Pancreas (tissue), 10 donors: Measurements from ENCODE around the gene INTU. TPM values are rescaled to one million over a fixed set of nuclear protein-coding genes. Genes with fewer than 3 reads are reported as not detected.

Source experiments
- ATAC-seq, 4 donors: fragments of 200-7000 bp; cut with Tn5 transposase; one replicate each; pipeline versions ENCODE4 v1.8.0 to v1.9.1; 2020; ENCODE audit warnings: mild to moderate bottlenecking in 4 of 4, moderate library complexity in 4 of 4
- DNase-seq, 6 donors: peaks; one replicate each; pipeline ENCODE4 v3.0.0-alpha.2; 2020
- FAIRE-seq: peaks from 2 replicates; lab custom pipeline; 2012; peaks lifted over from hg19 to GRCh38; lab: Jason Lieb, UNC
- H3K27ac ChIP-seq, 4 donors: fragments of 200-600 bp; sonication (generic); 1 replicate in 3 of 4; 2 replicates in 1 of 4; pipeline versions ENCODE4 v1.5.0 to v1.8.0; 2020
- H3K27me3 ChIP-seq, 4 donors: fragments of 200-600 bp; one replicate each; pipeline ENCODE4 v1.8.0; 2021
- H3K36me3 ChIP-seq, 3 donors: fragments of 200-600 bp; sonication (generic) in 1 of 3; one replicate each; pipeline versions ENCODE4 v1.5.0 to v1.8.0; 2020 to 2021
- H3K4me1 ChIP-seq, 3 donors: fragments of 200-600 bp; one replicate each; pipeline ENCODE4 v1.8.0; 2021
- H3K4me3 ChIP-seq, 4 donors: fragments of 200-600 bp; sonication (generic) in 2 of 4; one replicate each; pipeline versions ENCODE4 v1.5.0 to v1.8.0; 2020 to 2021
- H3K9me3 ChIP-seq, 4 donors: fragments of 200-600 bp; one replicate each; pipeline ENCODE4 v1.8.0; 2021
- CTCF ChIP-seq, 4 donors: fragments of 200-600 bp; sonication (generic) in 3 of 4; IDR thresholded peaks; one replicate each; pipeline versions ENCODE4 v1.5.0 to v1.8.0; 2021; ENCODE audit warnings: antibody characterized with exemption in 4 of 4
- WGBS, 2 donors: extraction: QIAGEN DNeasy Blood & Tissue Kit; methylation state at CpG; one replicate each; pipeline ENCODE4 v1.1.7; 2013; 5-methylcytosine and 5-hydroxymethylcytosine counted together
- intact Hi-C, 3 donors: fragments of 100-400 bp; cut with DNase I; formaldehyde crosslinking; loops; one replicate each; pipeline versions ENCODE4 v1.11.1 to v1.14.2; 2022
- polyA plus RNA-seq, 2 donors: library from polyadenylated mRNA; stranded (reverse); fragments of 200-250 nt; gene quantifications; one replicate each; pipeline ENCODE4 v1.2.3, GENCODE V29; 2013
- total RNA-seq, 6 donors: library from RNA; stranded (reverse); fragmentation: NEBNext Ultra II Directional in 4 of 6; extraction: Animal tissue kit (Norgen Biotek cat#: 25700) in 4 of 6; gene quantifications; one replicate each; pipeline versions ENCODE4 v1.2.1 to v1.2.4, GENCODE V29; 2021 to 2023
- donor health status: healthy with polysubstance abuse.
- donor health status: DM: no; HTN: no; CAD: no; lungs with moderate emphysema.
- donor health status: DM: no; HTN: no; CAD: no.
- donor health status: control.
- donor health status: control.
- donor health status: Bipolar disorder and iron deficiency.
- donor health status: DM: yes; HTN: yes; CAD: no.
- donor health status: DM: no; HTN: no; CAD: no.
- donor health status: DM: no; HTN: no; CAD: no.
- donor health status: DM: yes; HTN: yes; CAD: no.

The INTU gene
- total and polyA plus RNA-seq, 8 donors: 1.7 to 8.1 (median 4.1) TPM

DNA sequence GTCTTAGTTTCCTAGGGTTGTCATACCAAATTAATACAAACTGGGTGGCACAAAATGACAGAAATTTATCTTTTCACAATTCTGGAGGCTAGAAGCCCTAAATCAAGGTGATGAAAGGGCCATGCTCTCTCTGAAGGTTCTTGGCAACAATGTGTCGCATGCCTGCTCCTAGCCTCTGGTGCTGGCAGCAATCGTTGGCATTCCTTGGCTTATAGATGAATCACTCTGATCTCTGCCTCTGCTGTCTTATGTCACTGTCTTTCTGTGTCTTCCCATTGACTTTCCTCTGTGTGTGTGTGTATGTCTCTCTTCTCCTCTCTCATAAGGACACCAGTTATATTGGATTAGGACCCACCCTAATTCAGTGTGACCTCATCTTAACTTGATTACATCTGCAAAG lies 15.9 kb upstream of the INTU start:
- intact Hi-C loops: no loop called here
- FAIRE-seq: no peak
- TF ChIP-seq CTCF (IDR thresholded peaks at IDR 0.05): no peak
- no peak for ATAC-seq
- Histone ChIP-seq H3K27ac (no peak overlapping the region), H3K36me3 (no peaks in the 10 kb centered on the region), H3K9me3 (no peaks in the 10 kb centered on the region), H3K4me3 (no peak overlapping the region), H3K4me1 (no peaks in the 10 kb centered on the region), H3K27me3 (peaks cover 0 to 15% (median 0%) of the 10 kb centered on the region in 4 donors)
- DNase-seq: no peak
- WGBS, 2 donors: 71 to 89% methylated on average over 2 of the region's 2 CpGs

DNA sequence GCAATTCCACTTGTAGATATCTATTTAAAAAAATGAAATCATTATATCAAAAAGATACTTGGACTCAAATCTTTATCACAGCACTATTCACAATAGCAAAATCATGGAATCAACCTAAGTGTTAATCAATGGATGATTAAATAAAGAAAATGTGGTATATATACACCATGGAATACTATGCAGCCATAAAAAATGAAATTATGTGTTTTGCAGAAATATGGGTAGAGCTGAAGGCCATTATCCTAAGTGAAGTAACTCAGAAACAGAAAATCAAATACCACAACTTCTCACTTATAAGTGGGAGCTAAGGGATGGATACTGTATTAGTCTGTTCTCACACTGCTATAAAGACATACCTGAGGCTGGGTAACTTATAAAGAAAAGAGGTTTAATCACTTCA lies 14.3 kb upstream of the INTU start:
- Histone ChIP-seq H3K4me1 (no peaks in the 10 kb centered on the region), H3K4me3 (no peak overlapping the region), H3K27ac (no peak overlapping the region), H3K36me3 (no peaks in the 10 kb centered on the region), H3K9me3 (no peaks in the 10 kb centered on the region), H3K27me3 (peaks cover 0 to 15% (median 0%) of the 10 kb centered on the region in 4 donors)
- FAIRE-seq: no peak
- ATAC-seq: no peak
- no peak for DNase-seq
- TF ChIP-seq CTCF (IDR thresholded peaks at IDR 0.05): no peak
- intact Hi-C loops: no loop called here

GRCh38 chr4:127622621-127622920 lies 10.2 kb upstream of the INTU start:
- FAIRE-seq (no peak), ATAC-seq (no peak), DNase-seq (no peak)
- intact Hi-C loops: no loop called here
- 18 to 24% methylated on average over 12 of the region's 12 CpGs for WGBS, 2 donors
- Histone ChIP-seq H3K36me3 (no peaks in the 10 kb centered on the region), H3K4me1 (no peaks in the 10 kb centered on the region), H3K27ac (no peak overlapping the region), H3K27me3 (peaks cover 0 to 15% (median 0%) of the 10 kb centered on the region in 4 donors), H3K4me3 (peak overlapping the region; percentile 18 to 58 (median 36)), H3K9me3 (no peaks in the 10 kb centered on the region)
- no peak for TF ChIP-seq CTCF (IDR thresholded peaks at IDR 0.05)

- Histone ChIP-seq H3K36me3 (no peaks in the 10 kb centered on the region), H3K27ac (no peak overlapping the region), H3K27me3 (peaks cover 0 to 13% (median 0%) of the 10 kb centered on the region in 4 donors), H3K4me1 (no peaks in the 10 kb centered on the region), H3K9me3 (no peaks in the 10 kb centered on the region), H3K4me3 (peak overlapping the region; percentile 18 to 58 (median 36))
- WGBS, 2 donors: 1 to 2% methylated on average over 60 to 81 of the region's 81 CpGs
- intact Hi-C loops: no loop called here
- ATAC-seq (peak; percentile 77 to 92 (median 90)), DNase-seq (peak in 5 of 6 donors; percentile 27 to 81 (median 35)), FAIRE-seq (no peak)
- TF ChIP-seq CTCF (IDR thresholded peaks at IDR 0.05): no peak
Observed at GRCh38 chr4:127622921-127623796, 9.6 kb upstream of the INTU start.

GRCh38 chr4:127623797-127624083 lies 9.0 kb upstream of the INTU start:
- intact Hi-C loops: no loop called here
- FAIRE-seq: no peak
- TF ChIP-seq CTCF (IDR thresholded peaks at IDR 0.05): no peak
- no peaks in the 10 kb centered on the region for H3K4me1 ChIP-seq
- no peaks in the 10 kb centered on the region for H3K36me3 ChIP-seq
- WGBS, 2 donors: 15% methylated on average over 7 of the region's 7 CpGs
- H3K9me3 ChIP-seq: no peaks in the 10 kb centered on the region
- peaks cover 0 to 7% (median 0%) of the 10 kb centered on the region in 4 donors for H3K27me3 ChIP-seq
- no peak for DNase-seq
- H3K27ac ChIP-seq: no peak overlapping the region
- ATAC-seq: peak in 1 of 4 donors; percentile 13
- peak overlapping the region; percentile 18 to 58 (median 36) for H3K4me3 ChIP-seq
